Naive B cell (primary cell): ENCODE measurements around the gene BTN1A1. TPM values are rescaled to one million over a fixed set of nuclear protein-coding genes. Genes with fewer than 3 reads are reported as not detected.
A peak's percentile ranks its signal among the peaks of the same experiment; 100 is the strongest.

Experiments used
- ATAC-seq, 2 donors: fragments of 150-1000 bp; cut with Tn5 transposase; 2 replicates each; pipeline ENCODE4 v1.10.0; 2021; ENCODE audit warnings: low read depth in 2 of 2, mild to moderate bottlenecking in 2 of 2, moderate library complexity in 2 of 2
- DNase-seq: peaks from one replicate; pipeline ENCODE4 v3.0.0; 2022
- H3K27ac Mint-ChIP-seq, 6 donors: one replicate each; pipeline ENCODE4 v1.8.0; 2020 to 2022; ENCODE audit warnings: mild to moderate bottlenecking in 6 of 6, mixed read lengths in 6 of 6, moderate library complexity in 5 of 6, inconsistent platforms in 2 of 6
- H3K27me3 Mint-ChIP-seq, 3 donors: one replicate each; pipeline ENCODE4 v1.8.0; 2021 to 2022; ENCODE audit warnings: mixed read lengths in 3 of 3, mild to moderate bottlenecking in 1 of 3
- H3K36me3 Mint-ChIP-seq, 2 donors: one replicate each; pipeline ENCODE4 v1.8.0; 2020 to 2022; ENCODE audit warnings: mixed read lengths in 2 of 2, inconsistent platforms in 1 of 2, mild to moderate bottlenecking in 1 of 2
- H3K4me1 Mint-ChIP-seq, 3 donors: one replicate each; pipeline ENCODE4 v1.8.0; 2020 to 2022; ENCODE audit warnings: mixed read lengths in 3 of 3, inconsistent platforms in 1 of 3, mild to moderate bottlenecking in 1 of 3, moderate library complexity in 1 of 3
- H3K4me3 Mint-ChIP-seq, 8 donors: one replicate each; pipeline ENCODE4 v1.8.0; 2020 to 2022; ENCODE audit warnings: mild to moderate bottlenecking in 8 of 8, mixed read lengths in 8 of 8, moderate library complexity in 8 of 8, inconsistent platforms in 2 of 8
- H3K9me3 Mint-ChIP-seq, 7 donors: one replicate each; pipeline ENCODE4 v1.8.0; 2020 to 2022; ENCODE audit warnings: mixed read lengths in 7 of 7, mild to moderate bottlenecking in 5 of 7, inconsistent platforms in 2 of 7, moderate library complexity in 1 of 7
- polyA plus RNA-seq, 6 donors: library from polyadenylated mRNA; unstranded; fragments of 300-500 nt; fragmentation: Illumina TruSeq; gene quantifications; one replicate each; pipeline ENCODE4 v1.2.3, GENCODE V29; 2021; ENCODE audit warnings: low read depth in 6 of 6

BTN1A1 gene
- polyA plus RNA-seq, 6 donors from 2014 or later: 0.19 to 0.25 TPM; not detected in 4

- Mint-ChIP-seq H3K36me3 (no peaks in the 10 kb centered on the region), H3K4me1 (peaks cover 10 to 27% (median 23%) of the 10 kb centered on the region in 3 donors), H3K9me3 (no peaks in the 10 kb centered on the region), H3K27ac (peak overlapping the region in 3 of 6 donors; percentile 41 to 97 (median 83)), H3K27me3 (no peaks in the 10 kb centered on the region), H3K4me3 (peak overlapping the region in 3 of 8 donors; percentile 61 to 83 (median 77))
- ATAC-seq (peak; percentile 45 to 52), DNase-seq (peak; percentile 49)
These were observed 54.8 kb downstream of the BTN1A1 start for GRCh38 chr6:26554697-26555504.

- Mint-ChIP-seq H3K9me3 (no peaks in the 10 kb centered on the region), H3K27ac (peak overlapping the region in 2 of 6 donors; percentile 45 to 51), H3K4me1 (peaks cover 10 to 20% (median 17%) of the 10 kb centered on the region in 3 donors), H3K27me3 (no peaks in the 10 kb centered on the region), H3K4me3 (peak overlapping the region in 4 of 8 donors; percentile 51 to 77 (median 56)), H3K36me3 (no peaks in the 10 kb centered on the region)
- ATAC-seq (no peak), DNase-seq (no peak)
These were observed 55.6 kb downstream of the BTN1A1 start for GRCh38 chr6:26555505-26556262.

- no peaks in the 10 kb centered on the region for H3K27me3 Mint-ChIP-seq
- H3K9me3 Mint-ChIP-seq: no peaks in the 10 kb centered on the region
- H3K36me3 Mint-ChIP-seq: no peaks in the 10 kb centered on the region
- ATAC-seq (no peak), DNase-seq (no peak)
- H3K4me3 Mint-ChIP-seq: peak overlapping the region in 3 of 8 donors; percentile 6 to 51 (median 49)
- peak overlapping the region in 3 of 6 donors; percentile 56 to 79 (median 58) for H3K27ac Mint-ChIP-seq
- H3K4me1 Mint-ChIP-seq: peaks cover 10 to 16% (median 15%) of the 10 kb centered on the region in 3 donors
These were observed 56.4 kb downstream of the BTN1A1 start for GRCh38 chr6:26556263-26557070.

Other genes starting within 250 kb of the BTN1A1 start
- 100 to 1,000 TPM in 1 of 6 donors, 10 to 100 TPM in 5; 26.7 to 112 (median 51.7) TPM for gene BTN3A2, start 135.1 kb upstream of the BTN1A1 start, polyA plus RNA-seq
- gene BTN2A2, start 117.2 kb upstream of the BTN1A1 start, polyA plus RNA-seq: 10 to 100 TPM; 37.9 to 63.8 (median 45.1) TPM
- gene BTN3A1, start 98.0 kb upstream of the BTN1A1 start, polyA plus RNA-seq: 10 to 100 TPM; 14.0 to 30.0 (median 19.2) TPM
- 10 to 100 TPM; 20.3 to 39.2 (median 27.3) TPM for gene BTN3A3, start 59.8 kb upstream of the BTN1A1 start, polyA plus RNA-seq
- gene BTN2A1, start 42.3 kb upstream of the BTN1A1 start, polyA plus RNA-seq: 10 to 100 TPM in 5 of 6 donors, 1 to 10 TPM in 1; 8.4 to 21.4 (median 13.0) TPM
- gene HMGN4, start 38.1 kb downstream of the BTN1A1 start, polyA plus RNA-seq: 100 to 1,000 TPM; 127 to 198 (median 172) TPM
- gene ABT1, start 96.7 kb downstream of the BTN1A1 start, polyA plus RNA-seq: 10 to 100 TPM; 42.7 to 74.2 (median 49.0) TPM
- gene ZNF322, start 159.4 kb downstream of the BTN1A1 start, polyA plus RNA-seq: 10 to 100 TPM in 2 of 6 donors, 1 to 10 TPM in 4; 8.0 to 10.9 (median 9.0) TPM